ENCODE results near the gene GRM8. TPM values are rescaled to one million over a fixed set of nuclear protein-coding genes. Genes with fewer than 3 reads are reported as not detected.

GRM8 gene
- total and polyA plus RNA-seq, 4 donors, result 0.28 to 4.9 (median 2.8) TPM

GRCh38 chr7:127189886-127190285 lies 62.9 kb downstream of the GRM8 start:
- H3K9ac ChIP-seq (ENCODE audit: low read depth in 1 of 2, low read length in 2 of 2), result no peak overlapping the region
- no peak for DNase-seq (ENCODE audit: low spot score)
- H3K4me3 ChIP-seq (ENCODE audit: low read depth in 1 of 3, low read length in 3 of 3), result no peak overlapping the region
- 67% methylated on average over 3 of the region's 3 CpGs for WGBS
- no peak overlapping the region for H3K27ac ChIP-seq (ENCODE audit: low read depth in 1 of 2, low read length in 2 of 2)
- no peaks in the 10 kb centered on the region for H3K27me3 ChIP-seq (ENCODE audit: control insufficient read depth in 4 of 4, insufficient read depth in 4 of 4, low read length in 3 of 4)
- no peak for TF ChIP-seq JUND (IDR thresholded peaks at IDR 0.05)
- H3K9me3 ChIP-seq (ENCODE audit: control insufficient read depth in 4 of 4, low read length in 3 of 4), result no peaks in the 10 kb centered on the region
- no peaks in the 10 kb centered on the region for H3K36me3 ChIP-seq (ENCODE audit: control insufficient read depth in 4 of 4, insufficient read depth in 3 of 4, low read depth in 1 of 4, low read length in 3 of 4)
- H3K4me1 ChIP-seq (ENCODE audit: control insufficient read depth in 4 of 4, insufficient read depth in 4 of 4, low read length in 3 of 4), result no peaks in the 10 kb centered on the region

GRCh38 chr7:127189074-127189473 lies 63.7 kb downstream of the GRM8 start:
- no peaks in the 10 kb centered on the region for H3K36me3 ChIP-seq (ENCODE audit: control insufficient read depth in 4 of 4, insufficient read depth in 3 of 4, low read depth in 1 of 4, low read length in 3 of 4)
- 84% methylated on average over 2 of the region's 2 CpGs for WGBS

GRCh38 chr7:127187740-127188139 lies 65.0 kb downstream of the GRM8 start:
- Histone ChIP-seq H3K9ac (ENCODE audit: low read depth in 1 of 2, low read length in 2 of 2) (no peak overlapping the region), H3K4me1 (ENCODE audit: control insufficient read depth in 4 of 4, insufficient read depth in 4 of 4, low read length in 3 of 4) (no peaks in the 10 kb centered on the region), H3K27ac (ENCODE audit: low read depth in 1 of 2, low read length in 2 of 2) (no peak overlapping the region), H3K36me3 (ENCODE audit: control insufficient read depth in 4 of 4, insufficient read depth in 3 of 4, low read depth in 1 of 4, low read length in 3 of 4) (no peaks in the 10 kb centered on the region), H3K4me3 (ENCODE audit: low read depth in 1 of 3, low read length in 3 of 3) (no peak overlapping the region), H3K9me3 (ENCODE audit: control insufficient read depth in 4 of 4, low read length in 3 of 4) (no peaks in the 10 kb centered on the region), H3K27me3 (ENCODE audit: control insufficient read depth in 4 of 4, insufficient read depth in 4 of 4, low read length in 3 of 4) (no peaks in the 10 kb centered on the region)
- TF ChIP-seq GABPA (IDR thresholded peaks at IDR 0.05 in 1 of 2, conservative IDR thresholded peaks at IDR 0.05 in 1 of 2), result no peak
- no peak for TF ChIP-seq ZBTB33 (IDR thresholded peaks at IDR 0.05)
- no peak for TF ChIP-seq NR2F2 (IDR thresholded peaks at IDR 0.05)
- TF ChIP-seq EGR1 (IDR thresholded peaks at IDR 0.05; ENCODE audit: low read depth in 2 of 2), result no peak
- TF ChIP-seq HNF4G (IDR thresholded peaks at IDR 0.05), result no peak
- TF ChIP-seq FOXA1 (IDR thresholded peaks at IDR 0.05), result no peak
- 90% methylated on average over 1 of the region's 1 CpG for WGBS
- no peak for DNase-seq (ENCODE audit: low spot score)

More at GRCh38 chr7:127189074-127189473, 63.7 kb downstream of the GRM8 start:
- Histone ChIP-seq H3K4me1 (ENCODE audit: control insufficient read depth in 4 of 4, insufficient read depth in 4 of 4, low read length in 3 of 4) (no peaks in the 10 kb centered on the region), H3K27me3 (ENCODE audit: control insufficient read depth in 4 of 4, insufficient read depth in 4 of 4, low read length in 3 of 4) (no peaks in the 10 kb centered on the region), H3K27ac (ENCODE audit: low read depth in 1 of 2, low read length in 2 of 2) (no peak overlapping the region), H3K9me3 (ENCODE audit: control insufficient read depth in 4 of 4, low read length in 3 of 4) (no peaks in the 10 kb centered on the region), H3K4me3 (ENCODE audit: low read depth in 1 of 3, low read length in 3 of 3) (no peak overlapping the region), H3K9ac (ENCODE audit: low read depth in 1 of 2, low read length in 2 of 2) (no peak overlapping the region)
- DNase-seq (ENCODE audit: low spot score), result no peak
- TF ChIP-seq YY1 (IDR thresholded peaks at IDR 0.05), result no peak
- no peak for TF ChIP-seq SP1 (IDR thresholded peaks at IDR 0.05)

GRCh38 chr7:127186686-127187085 lies 66.1 kb downstream of the GRM8 start:
- no peaks in the 10 kb centered on the region for H3K4me1 ChIP-seq (ENCODE audit: control insufficient read depth in 4 of 4, insufficient read depth in 4 of 4, low read length in 3 of 4)
- H3K9me3 ChIP-seq (ENCODE audit: control insufficient read depth in 4 of 4, low read length in 3 of 4), result no peaks in the 10 kb centered on the region
- H3K9ac ChIP-seq (ENCODE audit: low read depth in 1 of 2, low read length in 2 of 2), result no peak overlapping the region
- no peaks in the 10 kb centered on the region for H3K27me3 ChIP-seq (ENCODE audit: control insufficient read depth in 4 of 4, insufficient read depth in 4 of 4, low read length in 3 of 4)
- no peak overlapping the region for H3K4me3 ChIP-seq (ENCODE audit: low read depth in 1 of 3, low read length in 3 of 3)
- 65% methylated on average over 1 of the region's 1 CpG for WGBS
- H3K36me3 ChIP-seq (ENCODE audit: control insufficient read depth in 4 of 4, insufficient read depth in 3 of 4, low read depth in 1 of 4, low read length in 3 of 4), result no peaks in the 10 kb centered on the region
- no peak for DNase-seq (ENCODE audit: low spot score)
- no peak overlapping the region for H3K27ac ChIP-seq (ENCODE audit: low read depth in 1 of 2, low read length in 2 of 2)
- TF ChIP-seq NR2F2 (IDR thresholded peaks at IDR 0.05) (no peak), REST (IDR thresholded peaks at IDR 0.05) (no peak), RAD21 (IDR thresholded peaks at IDR 0.05) (no peak), FOXA2 (IDR thresholded peaks at IDR 0.05) (no peak), YY1 (IDR thresholded peaks at IDR 0.05) (no peak), MAX (IDR thresholded peaks at IDR 0.05) (no peak), HNF4G (IDR thresholded peaks at IDR 0.05) (no peak), ZBTB33 (IDR thresholded peaks at IDR 0.05) (no peak), RXRA (IDR thresholded peaks at IDR 0.05) (no peak), HNF4A (conservative IDR thresholded peaks at IDR 0.05) (no peak), TAF1 (conservative IDR thresholded peaks at IDR 0.05) (no peak)
